SU-DHL-6 (cell line): ENCODE measurements around the gene HSD3B2.

Source experiments
- H2AFZ ChIP-seq: fragments of 200-600 bp; sonication (generic); 2 replicates; pipeline ENCODE4 v1.6.1; 2014; ENCODE audit warnings: low read depth, mild to moderate bottlenecking, moderate library complexity, mixed read lengths, antibody characterized with exemption, low read length; ENCODE audit not compliant: severe bottlenecking
- H3F3A ChIP-seq: fragments of 200-600 bp; shearing (Covaris generic); 2 replicates; pipeline ENCODE4 v1.6.0; 2016; ENCODE audit warnings: antibody characterized with exemption, mild to moderate bottlenecking; ENCODE audit not compliant: insufficient read depth
- H3K27ac ChIP-seq: fragments of 200-600 bp; sonication (generic); 2 replicates; pipeline ENCODE4 v1.5.1; 2016; ENCODE audit warnings: low read depth, mild to moderate bottlenecking, low read length, moderate library complexity, mixed read lengths
- H3K27me3 ChIP-seq: fragments of 200-600 bp; sonication (generic), shearing (Covaris generic); 2 replicates; pipeline ENCODE4 v1.6.0; 2014; ENCODE audit warnings: mild to moderate bottlenecking, low read length
- H3K36me3 ChIP-seq: fragments of 200-600 bp; sonication (generic); 2 replicates; pipeline ENCODE4 v1.6.1; 2014; ENCODE audit warnings: mild to moderate bottlenecking, low read length, mixed read lengths
- H3K4me2 ChIP-seq: fragments of 300-600, 200-600 bp; shearing (Covaris generic), sonication (generic); 2 replicates; pipeline ENCODE4 v1.6.0; 2014; ENCODE audit warnings: low read length, low read depth, mild to moderate bottlenecking; ENCODE audit not compliant: poor library complexity, severe bottlenecking
- H3K4me3 ChIP-seq: fragments of 200-600 bp; sonication (generic); 2 replicates; pipeline ENCODE4 v1.5.1; 2014; ENCODE audit warnings: antibody characterized with exemption, low read length, mild to moderate bottlenecking, mixed read lengths; ENCODE audit not compliant: insufficient read depth, poor library complexity, severe bottlenecking
- H3K79me2 ChIP-seq: fragments of 200-600 bp; sonication (generic); 2 replicates; pipeline ENCODE4 v1.6.1; 2014; ENCODE audit warnings: mild to moderate bottlenecking, low read length, moderate library complexity; ENCODE audit not compliant: insufficient read depth
- H3K9ac ChIP-seq: fragments of 200-600 bp; sonication (generic); 2 replicates; pipeline ENCODE4 v1.7.0; 2014; ENCODE audit warnings: mild to moderate bottlenecking, low read length
- H3K9me2 ChIP-seq: fragments of 200-600 bp; sonication (generic); replicated peaks from 2 replicates; pipeline ENCODE4 v1.6.1; 2014; ENCODE audit warnings: low read length; ENCODE audit not compliant: insufficient read depth
- H3K9me3 ChIP-seq: fragments of 200-600 bp; sonication (generic); 2 replicates; pipeline ENCODE4 v1.6.1; 2014; ENCODE audit warnings: low read length, mixed read lengths; ENCODE audit not compliant: insufficient read depth
- H4K20me1 ChIP-seq: fragments of 200-600 bp; sonication (generic); 2 replicates; pipeline ENCODE4 v1.6.1; 2014; ENCODE audit warnings: low read depth, mild to moderate bottlenecking, antibody characterized with exemption, low read length, moderate library complexity, mixed read lengths
- EZH2phosphoT487 ChIP-seq: fragments of 200-600 bp; sonication (generic), shearing (Covaris generic); conservative IDR thresholded peaks from 2 replicates; pipeline ENCODE4 v1.6.1; 2018; ENCODE audit warnings: mild to moderate bottlenecking, antibody characterized with exemption, low read length, moderate library complexity, mixed read lengths
- TF ChIP-seq, protein P1 (sequence below): fragments of 200-600 bp; sonication (generic); IDR thresholded peaks from one replicate; pipeline ENCODE4 v1.5.1; 2017; ENCODE audit warnings: antibody characterized with exemption, mild to moderate bottlenecking, low read length, moderate library complexity; ENCODE audit not compliant: insufficient read depth, poor library complexity, severe bottlenecking

The HSD3B2 gene

DNA sequence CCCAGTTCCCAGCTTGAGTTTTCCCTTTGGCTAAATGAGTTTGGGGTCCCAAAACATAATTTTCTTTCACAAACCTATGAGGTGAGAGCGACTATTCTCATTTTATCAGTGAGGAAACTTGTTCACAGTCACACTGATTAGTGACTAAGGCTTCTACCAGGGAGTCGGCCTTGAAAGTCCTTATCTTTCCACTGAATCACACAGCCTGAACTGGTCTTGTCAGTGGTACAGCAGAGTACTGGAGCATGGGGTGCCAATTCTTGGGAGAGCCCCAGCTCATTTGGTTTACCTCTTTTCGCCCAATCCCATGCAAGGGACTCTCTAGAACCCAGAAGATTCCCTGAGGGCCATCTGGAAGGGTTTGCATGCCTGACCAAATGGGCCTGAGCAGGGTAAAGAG is 16.9 kb downstream of the HSD3B2 start:
- TF ChIP-seq, protein P1, sequence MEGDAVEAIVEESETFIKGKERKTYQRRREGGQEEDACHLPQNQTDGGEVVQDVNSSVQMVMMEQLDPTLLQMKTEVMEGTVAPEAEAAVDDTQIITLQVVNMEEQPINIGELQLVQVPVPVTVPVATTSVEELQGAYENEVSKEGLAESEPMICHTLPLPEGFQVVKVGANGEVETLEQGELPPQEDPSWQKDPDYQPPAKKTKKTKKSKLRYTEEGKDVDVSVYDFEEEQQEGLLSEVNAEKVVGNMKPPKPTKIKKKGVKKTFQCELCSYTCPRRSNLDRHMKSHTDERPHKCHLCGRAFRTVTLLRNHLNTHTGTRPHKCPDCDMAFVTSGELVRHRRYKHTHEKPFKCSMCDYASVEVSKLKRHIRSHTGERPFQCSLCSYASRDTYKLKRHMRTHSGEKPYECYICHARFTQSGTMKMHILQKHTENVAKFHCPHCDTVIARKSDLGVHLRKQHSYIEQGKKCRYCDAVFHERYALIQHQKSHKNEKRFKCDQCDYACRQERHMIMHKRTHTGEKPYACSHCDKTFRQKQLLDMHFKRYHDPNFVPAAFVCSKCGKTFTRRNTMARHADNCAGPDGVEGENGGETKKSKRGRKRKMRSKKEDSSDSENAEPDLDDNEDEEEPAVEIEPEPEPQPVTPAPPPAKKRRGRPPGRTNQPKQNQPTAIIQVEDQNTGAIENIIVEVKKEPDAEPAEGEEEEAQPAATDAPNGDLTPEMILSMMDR: no peak
- TF ChIP-seq EZH2phosphoT487: no peak
- Histone ChIP-seq H3K36me3 (no peaks in the 10 kb centered on the region), H3F3A (no peaks in the 10 kb centered on the region), H3K27ac (no peak overlapping the region), H2AFZ (no peak overlapping the region), H3K4me3 (no peak overlapping the region), H3K4me2 (no peak overlapping the region), H3K79me2 (no peaks in the 10 kb centered on the region), H3K9me3 (no peaks in the 10 kb centered on the region), H3K27me3 (no peaks in the 10 kb centered on the region; the same call in 1 of the 2 replicates), H3K9ac (no peak overlapping the region), H3K9me2 (no peaks in the 10 kb centered on the region), H4K20me1 (no peaks in the 10 kb centered on the region)

DNA sequence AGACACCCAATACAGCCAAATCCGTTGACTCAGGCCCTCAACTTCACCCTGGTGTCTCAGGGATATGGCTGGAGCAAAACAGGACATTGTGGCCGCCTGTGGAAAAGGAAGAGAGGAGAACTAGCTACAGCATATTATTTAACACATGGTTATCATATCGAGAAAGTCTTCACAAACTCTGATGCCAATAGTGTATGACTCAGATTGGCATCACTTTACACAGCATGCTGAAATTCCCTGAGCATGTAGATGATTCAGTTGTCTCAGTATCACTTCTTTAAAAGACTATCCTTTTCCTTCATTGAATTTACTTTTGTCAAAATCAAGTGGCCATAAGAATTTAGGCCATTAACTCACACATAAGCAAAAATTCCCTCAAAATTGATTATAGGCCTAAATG is 20.1 kb downstream of the HSD3B2 start:
- no peak overlapping the region for H3K4me3 ChIP-seq
- H3K9me2 ChIP-seq: no peaks in the 10 kb centered on the region
- H3F3A ChIP-seq: no peaks in the 10 kb centered on the region
- H3K9ac ChIP-seq: no peak overlapping the region
- H3K27ac ChIP-seq: no peak overlapping the region
- H3K9me3 ChIP-seq: no peaks in the 10 kb centered on the region
- H3K27me3 ChIP-seq: no peaks in the 10 kb centered on the region; the same call in 1 of the 2 replicates
- no peaks in the 10 kb centered on the region for H3K36me3 ChIP-seq
- no peaks in the 10 kb centered on the region for H4K20me1 ChIP-seq
- TF ChIP-seq, protein P1: no peak
- no peak for TF ChIP-seq EZH2phosphoT487
- no peaks in the 10 kb centered on the region for H3K79me2 ChIP-seq
- no peak overlapping the region for H2AFZ ChIP-seq
- H3K4me2 ChIP-seq: no peak overlapping the region

DNA sequence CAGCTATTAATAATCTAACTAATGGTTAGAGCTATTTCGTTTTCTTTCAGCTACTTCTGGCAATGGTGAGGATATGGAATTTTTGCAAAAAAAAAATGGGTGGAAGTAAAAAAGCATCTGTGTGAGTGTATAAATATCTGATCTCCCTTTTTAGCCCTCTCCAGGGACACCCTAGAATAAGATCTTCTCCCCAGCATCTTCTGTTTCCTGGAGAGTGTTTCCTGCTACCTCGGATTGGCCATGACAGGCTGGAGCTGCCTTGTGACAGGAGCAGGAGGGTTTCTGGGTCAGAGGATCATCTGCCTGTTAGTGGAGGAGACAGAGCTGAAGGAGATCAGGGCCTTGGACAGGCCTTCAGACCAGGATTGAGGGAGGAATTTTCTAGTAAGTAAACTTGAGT is 23.8 kb downstream of the HSD3B2 start:
- TF ChIP-seq EZH2phosphoT487: no peak
- TF ChIP-seq, protein P1: no peak
- H3K4me2 ChIP-seq: no peak overlapping the region

More for the DNA sequence above, 23.8 kb downstream of the HSD3B2 start:
- Histone ChIP-seq H3K9me2 (no peaks in the 10 kb centered on the region), H2AFZ (no peak overlapping the region), H3K9me3 (no peaks in the 10 kb centered on the region), H3K27me3 (no peaks in the 10 kb centered on the region; the same call in 1 of the 2 replicates), H3K36me3 (no peaks in the 10 kb centered on the region), H3K27ac (no peak overlapping the region), H3K4me3 (no peak overlapping the region), H3F3A (no peaks in the 10 kb centered on the region), H3K9ac (no peak overlapping the region), H3K79me2 (no peaks in the 10 kb centered on the region), H4K20me1 (no peaks in the 10 kb centered on the region)
